GM18505 (cell line): ENCODE data around the gene ANTXRL.
"Not testable (repeated sequence)": the region's sequence is repeated elsewhere in the genome, so short reads cannot be mapped to it uniquely, and the experiment has no call there.

Experiments used
- ATAC-seq: cut with Tn5 transposase; IDR thresholded peaks from one replicate; pipeline ENCODE4 v1.9.1; 2021; ENCODE audit not compliant: unreplicated experiment
- POLR2A ChIP-seq: IDR thresholded peaks from 4 replicates; pipeline ENCODE4 v1.6.1; 2011; ENCODE audit warnings: borderline replicate concordance; ENCODE audit not compliant: insufficient read depth, insufficient read length; ENCODE audit errors: extremely low read depth

ANTXRL gene

GRCh38 chr10:46250898-46251856 lies 35.6 kb upstream of the ANTXRL start:
- ATAC-seq: no peak
- no peak for TF ChIP-seq POLR2A

- no peak for TF ChIP-seq POLR2A
- ATAC-seq: no peak
These were observed 34.6 kb upstream of the ANTXRL start for GRCh38 chr10:46251857-46252847.

- no peak for TF ChIP-seq POLR2A
These were observed 33.5 kb upstream of the ANTXRL start for GRCh38 chr10:46253076-46254006.

DNA sequence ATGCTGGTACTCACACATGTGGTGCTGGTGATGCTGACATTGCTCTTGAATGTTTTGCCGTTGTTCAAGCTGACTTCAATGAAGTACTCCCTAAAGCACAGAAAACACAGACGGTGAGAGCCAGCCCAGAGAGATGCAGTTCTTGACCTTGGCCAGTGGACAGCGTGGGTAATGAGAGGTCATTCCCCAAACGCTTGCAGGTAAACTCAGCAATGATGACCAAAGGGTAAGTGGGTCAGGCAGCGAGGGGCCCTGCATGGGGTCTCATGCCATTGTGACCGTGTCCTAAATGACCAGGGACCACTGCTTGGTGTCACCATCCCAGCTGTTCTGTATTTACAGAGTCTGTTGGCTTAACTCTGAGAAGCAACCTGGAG lies 32.8 kb upstream of the ANTXRL start:
- no peak for TF ChIP-seq POLR2A
- no peak for ATAC-seq

More at GRCh38 chr10:46253076-46254006, 33.5 kb upstream of the ANTXRL start:
- no peak for ATAC-seq

GRCh38 chr10:46254467-46254866 lies 32.3 kb upstream of the ANTXRL start:
- no peak for TF ChIP-seq POLR2A
- no peak for ATAC-seq

DNA sequence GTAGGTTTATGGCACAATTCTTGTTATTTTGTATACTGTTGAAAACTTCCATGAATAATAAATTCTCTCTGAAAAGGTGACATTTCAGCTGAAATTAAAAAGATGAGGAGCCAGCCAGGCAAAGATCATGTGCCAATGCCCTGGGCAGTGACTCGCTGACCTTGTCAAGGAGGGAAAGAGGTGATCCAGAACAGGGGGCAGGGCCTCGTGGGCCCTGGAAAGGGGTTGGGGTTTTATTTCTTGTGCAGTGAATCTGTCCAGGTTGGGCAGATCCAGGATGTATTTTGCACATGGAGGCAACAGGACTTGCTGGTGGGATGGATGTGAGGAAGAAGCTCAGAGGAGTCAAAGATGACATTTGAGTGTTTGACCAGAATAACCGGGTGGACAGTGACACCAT lies 31.6 kb upstream of the ANTXRL start:
- not testable (repeated sequence) for ATAC-seq

DNA sequence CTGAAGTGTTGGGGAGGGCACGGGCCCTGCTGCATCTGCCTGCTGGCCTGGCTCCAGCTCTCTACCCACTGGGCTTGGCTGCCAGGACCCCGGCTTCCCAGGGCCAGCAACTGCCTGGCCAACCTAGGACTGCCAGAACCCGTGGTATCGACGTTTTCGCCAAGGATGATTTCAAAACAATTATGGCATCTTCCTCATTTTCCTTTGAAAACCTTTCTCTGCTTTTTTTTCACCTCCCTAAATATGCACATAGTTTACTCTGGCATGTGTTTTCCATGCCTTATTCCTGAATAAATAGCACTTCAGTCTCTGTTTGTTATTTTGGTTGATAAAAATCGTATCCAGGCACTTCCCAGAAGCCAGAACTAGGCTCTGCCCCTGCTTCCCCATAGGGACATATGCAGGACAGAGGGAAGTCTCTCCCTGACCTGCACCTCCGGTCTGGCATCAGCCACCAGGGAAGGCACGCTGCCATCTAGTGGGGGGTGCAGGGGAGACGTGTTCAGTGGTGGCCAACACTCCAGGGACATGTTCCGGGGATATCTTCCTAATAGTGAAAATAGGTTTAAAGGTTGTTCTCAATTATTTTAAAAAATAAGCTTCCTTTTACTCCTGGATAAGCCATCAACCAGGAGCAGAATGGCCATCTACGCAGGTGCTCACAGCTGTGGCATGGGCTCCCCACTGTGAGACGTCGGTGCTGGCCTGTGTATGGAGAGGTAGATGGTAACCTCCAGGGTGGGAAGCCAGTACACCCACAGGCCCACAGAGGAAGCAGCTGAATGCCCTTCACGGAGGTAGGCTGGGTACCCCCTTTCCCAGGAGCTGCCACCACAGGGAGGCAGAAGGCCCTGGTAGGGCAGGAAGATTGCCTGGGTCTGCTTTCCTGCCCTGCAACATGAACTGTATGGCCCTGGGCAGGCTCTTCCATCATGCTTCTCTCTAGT lies 30.7 kb upstream of the ANTXRL start:
- no peak for ATAC-seq
- TF ChIP-seq POLR2A: no peak

DNA sequence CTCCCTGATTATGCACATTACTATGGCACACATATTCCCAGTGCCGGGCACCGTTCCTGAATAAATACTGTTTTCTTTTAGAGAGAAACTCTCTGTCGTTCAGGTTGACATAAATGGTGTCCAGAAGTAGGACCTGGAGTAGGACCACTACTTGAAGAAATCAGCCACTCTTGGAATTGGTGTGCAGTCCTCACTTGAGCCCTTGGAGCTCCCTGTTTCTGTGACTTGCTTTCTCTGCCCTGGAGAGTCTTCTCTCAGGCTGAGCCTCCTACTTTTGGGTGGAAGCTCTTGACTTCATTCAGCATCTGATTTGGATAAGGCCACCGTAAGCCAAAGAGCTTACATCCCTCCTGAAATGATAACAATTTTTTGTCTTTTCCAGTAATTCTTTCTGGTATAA lies 29.7 kb upstream of the ANTXRL start:
- no peak for ATAC-seq

GRCh38 chr10:46262906-46263560 lies 23.8 kb upstream of the ANTXRL start:
- ATAC-seq: not testable (repeated sequence)

More for the DNA sequence above, 29.7 kb upstream of the ANTXRL start:
- no peak for TF ChIP-seq POLR2A

DNA sequence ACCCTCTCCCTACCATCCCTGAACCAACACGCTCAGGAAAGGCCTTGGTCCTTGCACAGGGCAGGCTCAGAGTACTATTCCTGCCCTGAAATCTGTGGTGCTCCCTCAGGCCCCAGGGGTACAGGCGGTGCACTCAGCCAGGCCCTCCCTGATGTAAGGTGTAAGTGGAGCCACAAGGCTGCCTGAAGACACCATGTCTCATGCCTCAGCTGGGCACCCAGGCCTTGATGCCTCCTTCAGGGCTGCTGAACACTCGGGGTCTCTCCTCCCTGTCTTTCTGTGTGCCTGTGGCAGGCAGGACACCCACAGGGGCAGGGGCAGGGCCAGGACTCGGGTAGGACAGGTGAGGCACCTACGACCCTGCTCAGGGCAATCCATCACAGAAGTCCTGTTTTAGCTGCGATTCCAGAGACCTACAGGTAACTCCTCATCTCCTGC lies 22.9 kb upstream of the ANTXRL start:
- ATAC-seq: no peak
- no peak for TF ChIP-seq POLR2A

- no peak for ATAC-seq
- no peak for TF ChIP-seq POLR2A
These were observed 22.5 kb upstream of the ANTXRL start for GRCh38 chr10:46264336-46264735.

DNA sequence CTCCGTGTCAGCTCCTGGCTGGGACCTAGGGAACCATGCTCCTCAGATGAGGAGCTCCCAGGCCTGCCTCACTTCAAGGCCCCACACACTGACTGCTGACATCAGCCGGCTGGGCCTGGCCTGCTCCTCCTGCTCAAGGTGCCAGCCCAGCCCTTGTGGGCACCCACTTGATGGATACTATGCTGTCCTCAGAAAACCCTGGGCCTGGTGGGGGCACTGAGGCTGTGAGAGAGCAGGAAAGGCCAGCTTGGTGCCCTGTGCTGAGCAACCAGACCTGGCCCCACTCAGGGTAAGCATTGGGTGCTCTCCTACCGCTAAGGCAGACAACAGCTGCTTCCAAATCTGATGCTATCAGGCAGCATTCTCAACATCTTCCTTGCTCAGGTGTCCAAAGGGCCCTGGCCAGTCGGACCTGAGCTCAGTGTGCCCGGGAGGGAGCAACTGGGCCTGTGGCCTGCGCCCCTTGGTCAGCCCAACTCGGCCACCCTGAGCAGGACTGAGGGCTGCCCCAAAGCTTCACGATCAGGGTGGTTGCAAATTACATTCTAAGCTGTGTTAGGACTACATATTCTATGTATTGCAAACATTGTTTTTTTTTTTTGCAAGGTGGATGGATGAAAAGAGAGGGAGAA lies 21.9 kb upstream of the ANTXRL start:
- TF ChIP-seq POLR2A: no peak
- no peak for ATAC-seq

- not testable (repeated sequence) for ATAC-seq
These were observed 21.1 kb upstream of the ANTXRL start for GRCh38 chr10:46265566-46266305.
